ENCODE measurements around the gene CDC42BPA.

CDC42BPA gene

DNA sequence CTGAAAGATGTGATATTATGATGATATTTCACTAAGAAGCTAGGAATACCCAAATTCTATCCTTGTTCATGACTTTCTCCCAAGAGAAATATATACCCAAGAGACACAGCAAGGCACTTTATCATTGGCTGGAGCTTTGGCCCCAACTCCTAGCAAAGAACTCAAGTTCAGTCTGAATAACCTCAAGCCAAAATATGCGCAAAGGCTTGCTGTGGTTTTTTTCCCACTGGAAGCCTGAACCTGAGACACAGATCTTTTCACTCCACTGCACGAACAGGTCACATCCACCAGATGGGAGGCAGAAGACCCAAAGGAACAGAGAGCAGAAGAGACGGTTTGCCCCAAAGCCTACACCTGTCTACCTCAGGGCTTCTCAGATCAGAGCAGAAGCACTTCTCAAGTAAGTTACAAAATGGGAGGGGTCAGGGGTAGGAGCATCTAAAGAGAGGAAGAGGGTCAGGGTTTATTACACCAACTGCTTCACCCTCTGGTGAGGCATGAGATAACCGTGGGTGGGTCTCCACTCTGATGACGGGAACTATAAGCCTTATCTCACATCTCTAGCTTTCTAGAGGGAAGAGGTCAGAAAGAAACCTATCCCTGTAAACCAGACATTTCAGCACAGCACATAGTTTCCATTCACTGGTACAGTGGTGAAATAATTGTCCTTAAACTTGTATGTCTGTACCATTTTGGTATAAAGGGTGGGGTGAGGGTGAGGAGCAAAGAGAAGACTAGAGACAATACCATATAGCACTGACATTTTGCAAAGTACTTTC lies 17.1 kb upstream of the CDC42BPA start:
- no peak for FAIRE-seq

DNA sequence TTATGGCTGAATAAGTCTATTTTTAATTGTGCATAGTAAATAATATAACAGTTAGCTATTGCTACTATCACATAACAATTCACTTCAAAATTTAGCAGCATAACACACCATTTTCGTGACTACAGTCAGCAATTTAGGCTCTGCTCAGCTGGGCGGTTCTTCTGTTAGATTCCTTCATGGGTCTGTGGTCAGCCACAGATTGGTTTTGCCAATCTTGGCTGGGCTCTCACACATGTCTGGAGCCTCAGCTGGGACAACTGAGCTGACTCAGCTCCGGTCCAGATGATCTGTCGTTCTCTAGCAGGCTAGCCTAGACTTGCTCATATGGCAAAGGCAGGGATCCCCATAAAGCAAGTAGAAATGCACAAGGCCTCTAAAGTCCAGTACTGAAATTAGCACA lies 15.1 kb upstream of the CDC42BPA start:
- no peak for FAIRE-seq

DNA sequence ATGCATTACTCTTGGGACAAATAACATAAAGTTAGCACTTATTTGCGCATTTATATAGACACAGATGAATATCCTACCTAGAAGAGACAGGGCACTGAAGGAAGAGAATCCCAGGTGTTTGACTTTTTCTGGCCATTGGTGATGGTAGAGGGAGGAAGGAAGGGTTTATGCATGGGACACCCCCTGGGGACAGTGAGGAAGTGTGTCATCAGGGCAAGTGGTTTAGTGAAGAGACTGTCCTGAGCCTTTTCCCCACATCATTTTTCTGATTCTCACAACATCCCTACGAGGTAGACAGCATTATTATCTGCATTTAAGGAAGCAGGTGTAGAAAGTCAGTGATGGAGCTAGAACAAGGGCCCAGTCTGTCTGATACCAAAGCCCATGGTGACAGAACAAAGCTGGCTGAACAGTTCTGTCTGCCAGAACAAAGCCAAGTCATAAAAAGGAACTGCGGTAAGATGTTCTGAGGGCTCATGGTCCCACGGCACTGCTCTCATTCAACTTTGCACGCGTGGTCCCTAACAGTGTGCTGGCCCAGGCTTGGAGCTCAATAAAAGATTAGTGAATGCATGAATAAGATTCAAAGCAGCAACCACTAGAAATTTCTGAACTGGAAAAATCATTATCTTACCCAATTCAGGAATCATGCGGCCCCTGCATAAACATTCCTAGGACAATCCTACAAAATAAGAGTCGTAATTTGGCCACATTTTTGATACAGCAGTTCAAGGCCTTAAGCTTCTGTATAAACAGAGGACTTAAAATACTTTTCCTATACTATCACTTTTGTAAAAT lies 12.2 kb upstream of the CDC42BPA start:
- no peak for FAIRE-seq

DNA sequence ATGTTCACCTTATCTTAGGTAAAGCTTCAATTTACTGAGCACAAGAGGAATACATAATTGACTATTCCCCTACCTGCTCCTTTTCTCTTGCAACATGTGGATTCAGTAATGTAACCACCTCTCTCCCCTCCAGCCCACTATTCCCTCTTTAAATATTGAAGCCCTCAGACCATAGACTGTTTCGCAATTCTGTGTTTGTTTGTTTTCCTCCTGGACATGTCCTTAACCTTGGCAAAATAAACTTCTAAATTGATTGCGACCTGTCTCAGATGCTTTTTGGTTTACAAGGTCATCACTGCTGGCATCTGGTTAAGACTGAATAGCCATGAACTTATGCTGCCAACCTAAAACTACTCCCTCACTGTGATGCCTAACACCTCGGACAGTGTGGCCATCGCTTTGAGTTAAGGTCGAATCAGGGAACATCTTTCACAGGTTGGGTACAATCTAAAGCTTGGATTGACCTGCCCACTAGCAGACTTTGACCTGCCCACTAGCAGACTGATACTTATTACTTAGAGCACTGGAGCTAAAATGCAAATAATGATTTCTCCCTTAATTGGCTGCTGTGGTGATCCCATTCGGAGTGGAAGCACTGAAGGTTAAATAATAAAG lies 10.2 kb upstream of the CDC42BPA start:
- no peak for FAIRE-seq

DNA sequence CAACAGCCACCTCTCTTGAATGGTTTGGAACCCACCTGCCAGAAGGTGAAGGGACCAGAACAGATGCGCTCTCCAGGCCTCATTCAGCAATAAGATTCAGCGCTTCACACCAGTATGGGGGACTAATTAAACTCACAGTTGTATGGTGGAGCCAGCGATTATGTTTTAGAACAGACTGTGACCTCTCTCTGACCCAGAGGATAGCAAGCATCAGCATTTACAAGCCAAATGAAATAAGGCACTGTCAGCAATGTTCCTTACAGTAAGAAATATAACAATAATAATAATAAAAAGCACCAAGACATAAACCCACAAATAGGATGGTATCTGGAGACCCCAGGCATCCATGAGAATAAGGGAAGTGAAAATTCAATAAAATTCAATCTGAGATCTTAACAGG lies 6.9 kb upstream of the CDC42BPA start:
- FAIRE-seq = no peak

DNA sequence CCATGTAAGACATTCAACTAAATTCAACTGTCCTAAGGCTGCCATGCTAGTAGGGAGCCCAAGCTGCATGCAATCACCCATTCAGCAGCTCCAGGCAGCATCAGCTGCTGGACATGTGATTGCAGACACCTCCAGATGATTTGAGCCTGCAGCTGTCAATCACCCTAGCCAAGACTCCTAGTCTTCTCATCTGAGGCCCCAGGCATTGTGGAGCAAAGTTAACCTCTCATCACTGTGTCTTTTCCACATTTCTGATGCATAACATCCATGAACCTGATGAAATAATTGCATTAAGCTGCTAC lies 5.6 kb upstream of the CDC42BPA start:
- FAIRE-seq = no peak

DNA sequence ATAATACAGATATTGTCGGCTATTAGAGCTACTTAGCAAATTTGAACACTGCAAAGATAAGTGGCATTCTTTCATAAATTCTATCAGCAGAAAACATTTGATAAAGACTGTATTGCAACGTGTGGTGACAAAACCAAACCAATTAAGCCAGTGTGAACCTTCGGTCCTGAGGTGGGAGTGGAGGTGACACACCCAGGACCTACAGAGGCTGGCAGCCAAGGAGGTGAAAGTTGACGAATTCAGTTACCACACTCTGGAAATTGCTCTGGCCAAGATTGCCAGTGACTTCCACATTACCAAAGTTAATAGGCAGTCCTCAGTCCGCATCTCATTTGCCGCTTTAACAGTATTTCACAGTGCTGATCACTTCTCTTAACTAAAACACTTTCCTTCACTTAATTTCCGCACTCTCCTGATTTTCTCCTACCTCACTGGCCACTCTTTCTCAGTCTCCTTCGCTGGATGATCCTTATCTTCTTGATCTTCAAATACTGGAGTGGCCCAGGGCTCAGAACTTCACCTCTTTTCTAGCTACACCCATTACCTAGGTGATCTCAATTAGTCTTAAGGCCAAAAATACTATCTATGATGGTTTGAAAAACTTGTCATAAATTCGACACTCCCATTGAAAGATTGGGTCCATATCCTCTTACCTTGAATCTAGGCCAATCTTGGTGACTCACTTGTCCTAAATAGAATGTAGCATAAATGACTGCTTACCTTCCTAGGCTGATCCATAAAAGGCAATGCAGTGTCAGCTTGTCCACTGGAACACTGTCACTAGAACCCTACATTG lies 5.1 kb upstream of the CDC42BPA start:
- no peak for FAIRE-seq

DNA sequence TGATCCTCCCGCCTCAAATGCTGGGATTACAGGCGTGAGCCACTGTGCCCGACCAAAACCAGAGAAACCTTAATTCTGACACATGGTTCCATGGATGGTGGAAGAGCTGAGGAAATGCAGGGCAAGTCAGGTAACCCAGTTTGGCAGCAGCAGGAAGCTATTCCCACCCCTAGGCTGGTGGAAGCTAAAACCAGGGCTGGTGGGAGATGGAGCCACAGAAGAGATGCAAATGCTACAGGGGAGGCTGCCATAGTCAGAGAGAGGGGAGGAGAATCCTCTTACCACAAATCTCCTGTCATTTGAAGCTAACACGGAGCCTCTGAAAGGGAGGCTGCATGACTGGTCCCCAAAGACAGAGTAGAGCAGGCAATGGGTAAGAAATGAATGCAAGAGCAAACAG lies 4.1 kb upstream of the CDC42BPA start:
- no peak for FAIRE-seq

DNA sequence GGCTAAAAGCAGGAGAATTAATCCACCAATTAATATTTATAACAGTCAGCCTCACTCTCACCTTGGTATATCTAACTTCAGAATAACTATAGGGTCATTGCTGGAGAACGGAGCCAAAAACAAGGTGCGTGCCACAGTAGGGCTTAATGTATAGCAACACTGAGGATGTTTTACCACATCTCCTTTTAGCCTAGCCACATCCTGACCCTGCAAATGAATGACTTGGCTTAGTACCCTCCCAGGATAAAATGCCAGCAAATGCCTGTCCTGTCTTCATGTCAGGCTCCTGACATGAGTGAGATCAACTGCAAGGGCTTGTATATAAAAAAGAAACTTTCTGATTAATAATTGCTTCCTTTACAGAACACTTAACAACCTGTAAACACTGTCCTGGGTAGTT lies 2.7 kb upstream of the CDC42BPA start:
- no peak for FAIRE-seq

DNA sequence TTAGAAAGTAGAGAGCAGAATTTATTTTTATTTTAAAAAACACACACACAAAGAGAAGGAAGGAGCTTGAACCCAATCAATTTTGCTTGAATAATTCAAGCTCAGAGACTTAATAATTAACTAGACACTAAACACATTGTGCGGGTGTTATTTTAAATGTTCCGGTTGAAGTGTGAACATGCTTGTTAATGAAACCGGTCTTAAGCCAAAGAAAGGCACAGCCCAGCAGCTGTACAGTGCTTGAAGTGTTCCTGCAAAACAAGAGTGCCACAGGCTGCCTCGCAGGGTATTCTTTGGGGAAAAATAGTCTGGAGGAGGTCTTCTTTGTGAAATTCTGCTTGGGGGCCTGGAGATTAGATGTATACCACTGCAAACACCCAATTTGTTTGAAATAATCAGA lies 2.2 kb upstream of the CDC42BPA start:
- no peak for FAIRE-seq

DNA sequence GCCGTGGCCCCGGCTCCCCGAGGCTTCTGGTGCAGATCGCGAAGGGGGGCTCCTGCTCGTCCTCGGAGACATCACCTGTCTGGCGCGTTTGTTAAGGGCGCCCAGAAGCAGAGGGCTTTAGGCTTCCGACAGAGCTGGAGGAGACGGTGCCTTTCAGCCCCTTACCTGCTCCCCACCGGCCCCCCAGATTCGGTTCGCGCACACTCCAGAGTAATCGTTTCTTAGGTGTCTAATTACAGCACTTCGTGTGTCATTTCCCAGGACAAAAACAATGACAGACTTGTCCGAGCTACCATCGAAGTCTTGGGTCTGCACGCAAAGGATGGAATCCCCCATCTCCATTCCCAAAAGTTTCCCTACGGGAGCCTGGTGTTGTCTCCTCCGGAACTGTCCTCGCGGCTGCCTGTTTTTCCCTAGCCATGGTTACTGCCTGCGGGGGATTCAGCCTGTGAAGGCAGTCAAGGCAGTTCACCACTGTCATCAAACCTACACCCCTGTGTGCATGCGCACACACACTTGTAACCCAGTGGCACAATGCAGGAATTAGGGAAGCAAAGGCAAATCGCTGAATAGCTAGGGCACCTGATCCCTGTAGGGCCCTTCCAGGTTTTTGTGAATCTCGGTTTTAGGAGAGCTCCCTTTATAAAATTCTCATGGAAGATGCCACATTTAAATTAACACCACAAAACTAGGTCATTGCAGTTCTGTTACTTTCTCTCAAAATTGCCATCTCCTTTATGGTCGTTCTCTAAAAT lies 738 bp upstream of the CDC42BPA start:
- peak; percentile 17 for FAIRE-seq

DNA sequence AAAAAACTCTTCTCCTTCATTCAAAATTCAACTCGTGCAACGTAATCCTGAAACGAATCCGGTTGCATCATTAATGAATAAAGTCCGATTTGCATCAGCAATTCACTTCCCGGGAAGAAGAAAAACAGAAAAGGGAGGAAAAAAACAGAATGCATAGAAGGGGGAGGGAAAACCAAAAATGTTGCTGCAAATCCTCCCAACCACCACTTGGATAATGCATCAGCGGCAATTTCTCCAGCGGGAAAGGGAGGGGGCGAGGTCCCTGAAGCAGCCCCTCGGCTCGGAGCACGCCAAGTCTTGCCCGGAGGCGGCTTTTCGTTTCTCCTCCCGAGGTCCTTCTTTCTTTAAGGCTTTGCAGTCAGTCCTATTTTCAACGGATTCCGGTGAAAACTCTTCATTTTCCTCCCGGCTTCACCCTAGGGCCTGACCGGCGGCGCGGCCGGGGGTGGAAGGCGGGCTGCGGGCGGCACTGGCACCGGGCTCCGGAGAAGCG lies 723 bp downstream of the CDC42BPA start:
- no peak for FAIRE-seq

DNA sequence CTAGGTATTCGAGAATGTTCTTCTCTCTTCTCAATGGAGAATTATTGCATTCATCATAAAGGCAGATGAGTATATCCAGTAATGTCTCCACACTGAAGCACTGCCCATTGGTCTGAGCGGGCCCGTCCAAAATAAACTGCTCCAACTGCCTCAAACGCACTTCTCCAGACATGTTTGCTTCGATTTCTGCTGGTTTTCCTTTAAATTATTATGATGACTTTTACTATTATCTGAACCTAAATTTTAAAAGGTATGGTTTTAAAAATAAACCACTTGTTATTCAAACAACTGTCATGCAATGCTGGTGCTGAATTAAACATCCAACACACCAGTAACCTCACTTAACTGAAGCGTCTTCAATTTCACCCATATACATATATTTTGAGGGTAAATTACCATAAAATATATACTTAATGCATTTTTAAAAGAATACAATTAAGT lies 1.3 kb downstream of the CDC42BPA start:
- FAIRE-seq = no peak

DNA sequence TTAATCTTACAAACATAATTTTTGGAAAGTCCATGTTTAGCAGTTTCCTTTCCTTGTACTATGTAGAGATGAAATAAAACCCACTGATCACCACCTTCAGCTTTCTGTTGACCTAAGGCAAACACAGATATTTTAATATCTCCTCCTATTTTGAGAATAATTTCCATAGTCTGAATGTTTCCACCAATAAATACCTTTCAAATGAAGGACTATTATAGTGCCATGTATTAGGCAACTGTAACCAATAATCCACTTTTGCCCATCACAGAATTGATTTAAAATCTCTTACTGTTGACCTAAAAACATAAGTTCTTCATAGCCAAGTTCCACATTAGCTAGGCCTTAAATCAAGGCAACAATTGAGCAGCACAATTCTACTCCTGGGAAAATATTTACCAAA lies 1.8 kb downstream of the CDC42BPA start:
- FAIRE-seq = no peak

DNA sequence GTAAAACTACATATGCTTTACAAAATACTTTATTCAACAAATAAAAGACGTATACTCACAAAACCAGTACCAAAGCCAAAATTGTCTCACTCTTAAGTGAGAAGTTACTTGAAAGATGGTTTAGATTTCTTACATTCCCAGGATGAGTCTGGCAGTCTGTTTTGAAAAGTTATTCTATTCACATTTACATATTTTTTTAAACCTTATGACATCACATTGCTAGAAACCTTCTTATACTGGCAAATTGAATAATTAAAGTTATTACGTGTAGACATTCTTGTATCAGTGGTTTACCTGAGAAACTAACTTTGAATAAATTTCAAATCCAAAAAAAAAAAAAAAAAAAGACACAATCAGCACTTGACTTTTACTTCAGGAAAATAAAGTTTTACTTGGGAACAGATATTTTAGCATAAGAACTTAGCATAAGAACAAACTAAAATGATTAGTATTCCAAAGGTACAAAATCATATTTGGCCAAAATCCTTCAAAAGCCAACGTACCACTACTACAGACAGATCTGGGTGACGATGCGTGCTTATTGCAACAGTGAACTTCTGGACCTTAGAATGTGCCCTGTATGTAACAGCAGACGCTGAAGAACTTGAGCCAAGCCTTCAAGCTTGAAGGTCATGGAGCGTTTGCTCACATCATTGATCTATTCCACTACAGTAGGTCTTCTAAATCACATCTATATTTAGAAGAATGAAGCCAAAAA lies 2.5 kb downstream of the CDC42BPA start:
- FAIRE-seq = no peak

DNA sequence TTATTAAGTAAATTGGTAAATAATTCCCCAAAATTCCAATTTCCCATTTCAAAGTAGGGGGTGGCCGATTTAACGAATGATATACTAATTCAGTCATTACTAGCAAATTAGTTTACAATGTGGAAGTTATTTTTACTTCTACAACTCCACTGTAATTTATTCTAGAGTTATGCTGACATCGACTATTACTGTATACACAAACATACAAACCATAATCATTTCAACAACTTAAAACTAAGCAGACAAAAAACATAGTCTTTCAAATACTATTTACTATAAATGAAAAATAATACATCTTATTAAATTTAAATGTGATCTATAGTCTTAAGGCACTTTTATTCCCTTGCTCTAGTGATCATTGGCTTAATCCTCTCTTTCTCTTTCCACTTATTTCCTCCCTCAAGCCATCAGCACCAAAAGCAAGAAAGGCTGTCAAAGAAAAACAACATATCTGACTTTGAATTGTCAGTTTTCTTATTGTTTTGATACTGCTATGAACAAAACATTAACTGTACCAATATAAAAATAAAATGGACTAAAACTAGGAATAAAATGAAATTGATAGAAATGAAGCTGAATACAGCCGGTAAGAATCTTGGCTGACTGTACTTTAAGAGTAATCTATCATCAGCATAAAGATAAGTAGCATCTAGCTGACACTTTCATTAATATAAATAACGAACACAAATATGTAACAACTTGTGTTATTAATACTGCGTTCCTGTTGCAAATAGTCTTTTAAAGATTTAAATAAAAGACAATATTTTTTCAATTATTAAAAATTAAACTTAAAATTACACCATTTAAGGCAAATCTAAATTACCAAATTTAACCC lies 4.1 kb downstream of the CDC42BPA start:
- no peak for FAIRE-seq

DNA sequence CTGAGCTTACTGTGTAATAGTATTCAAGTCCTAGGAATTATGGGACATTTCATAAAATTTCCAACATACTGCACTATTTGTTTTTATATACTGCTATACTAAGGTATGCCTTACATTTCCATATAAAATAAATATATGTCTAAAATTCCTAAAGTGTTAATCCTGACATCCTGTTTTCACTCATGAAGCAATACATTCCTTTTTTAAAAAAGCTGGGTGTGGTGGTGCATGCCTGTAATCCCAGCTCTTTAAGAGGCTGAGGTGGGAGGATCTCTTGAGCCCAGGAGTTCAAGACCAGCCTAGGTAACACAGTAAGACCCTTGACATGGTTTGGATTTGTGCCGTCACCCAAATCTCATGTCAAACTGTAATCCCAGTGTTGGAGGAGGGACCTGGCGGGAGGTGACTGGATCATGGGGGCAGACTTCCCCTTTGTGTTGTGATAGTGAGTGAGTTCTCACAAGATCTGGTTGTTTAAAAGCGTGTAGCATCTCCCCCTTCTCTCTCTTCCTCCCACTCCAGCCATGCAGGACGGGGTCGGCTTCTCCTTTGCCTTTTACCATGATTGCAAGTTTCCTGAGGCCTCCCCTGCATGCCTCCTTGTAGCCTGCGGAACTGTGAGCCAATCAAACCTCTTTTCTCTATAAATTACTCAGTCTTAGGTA lies 5.8 kb downstream of the CDC42BPA start:
- FAIRE-seq = peak; percentile 79

DNA sequence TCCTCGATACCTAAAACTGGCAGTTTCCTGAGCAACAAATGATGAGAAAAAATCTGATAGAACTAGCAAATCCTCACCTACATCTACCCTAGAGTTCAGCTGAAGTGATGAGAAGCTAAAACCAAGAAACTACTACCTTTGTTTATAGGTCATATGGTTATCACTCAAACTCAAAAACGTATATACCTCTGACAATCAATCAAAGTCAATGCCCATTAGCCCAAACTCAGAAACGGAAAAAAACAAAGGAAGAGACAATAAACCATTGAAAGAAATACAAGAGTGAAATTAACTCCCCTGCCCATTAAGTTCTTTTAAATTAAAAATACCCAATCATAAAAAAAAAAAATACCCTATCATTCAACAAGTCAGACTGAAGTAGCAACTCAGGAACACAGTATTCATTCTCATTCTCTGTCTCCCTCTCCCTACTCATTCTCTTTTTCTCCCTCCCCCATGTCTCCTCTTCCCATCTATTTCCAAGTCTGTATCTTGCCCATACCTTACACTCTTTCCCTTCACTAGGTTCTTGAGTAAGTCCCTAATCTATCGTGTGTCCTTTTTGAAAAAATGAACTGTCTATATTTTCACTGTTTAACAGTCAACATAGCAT lies 6.8 kb downstream of the CDC42BPA start:
- FAIRE-seq = no peak
